ENCODE measurements around the gene MUL1.

MUL1 gene

GRCh38 chr1:20507564-20508410, at the start of gene MUL1:
Gene MUL1 (minus strand): TSS chr1:20508151. CDS start chr1:20508024, 127 bp downstream.
- no peak for TF ChIP-seq CTCF (IDR thresholded peaks at IDR 0.05; ENCODE audit: control insufficient read depth, insufficient read depth, low read depth, low read length, missing control alignments)
- H3K4me3 ChIP-seq (ENCODE audit: control insufficient read depth, low read depth, low read length), result peak within 1 kb of the TSS; percentile 93
- DNase-seq (ENCODE audit: low read depth), result peak; percentile 49

GRCh38 chr1:20555758-20556120, 47.8 kb upstream of the MUL1 start:
- DNase-seq (ENCODE audit: low read depth), result no peak
- H3K4me3 ChIP-seq (ENCODE audit: control insufficient read depth, low read depth, low read length), result no peak overlapping the region
- no peak for TF ChIP-seq CTCF (IDR thresholded peaks at IDR 0.05; ENCODE audit: control insufficient read depth, insufficient read depth, low read depth, low read length, missing control alignments)

- H3K4me3 ChIP-seq (ENCODE audit: control insufficient read depth, low read depth, low read length), result no peak overlapping the region
- no peak for DNase-seq (ENCODE audit: low read depth)
- no peak for TF ChIP-seq CTCF (IDR thresholded peaks at IDR 0.05; ENCODE audit: control insufficient read depth, insufficient read depth, low read depth, low read length, missing control alignments)
Observed at GRCh38 chr1:20555025-20555757, 47.2 kb upstream of the MUL1 start.

GRCh38 chr1:20552728-20553445, 44.9 kb upstream of the MUL1 start:
- peak overlapping the region; percentile 31 for H3K4me3 ChIP-seq (ENCODE audit: control insufficient read depth, low read depth, low read length)
- no peak for DNase-seq (ENCODE audit: low read depth)
- TF ChIP-seq CTCF (IDR thresholded peaks at IDR 0.05; ENCODE audit: control insufficient read depth, insufficient read depth, low read depth, low read length, missing control alignments), result no peak

- H3K4me3 ChIP-seq (ENCODE audit: control insufficient read depth, low read depth, low read length), result peak within 1 kb of the TSS; percentile 31
- DNase-seq (ENCODE audit: low read depth), result no peak
- no peak for TF ChIP-seq CTCF (IDR thresholded peaks at IDR 0.05; ENCODE audit: control insufficient read depth, insufficient read depth, low read depth, low read length, missing control alignments)
Observed at GRCh38 chr1:20551945-20552727, 44.2 kb upstream of the MUL1 start, which contains the start of gene FAM43B. Gene FAM43B (plus strand): TSS chr1:20552573. CDS start chr1:20552974, 401 bp downstream.

- no peak for TF ChIP-seq CTCF (IDR thresholded peaks at IDR 0.05; ENCODE audit: control insufficient read depth, insufficient read depth, low read depth, low read length, missing control alignments)
- no peak for DNase-seq (ENCODE audit: low read depth)
- no peak overlapping the region for H3K4me3 ChIP-seq (ENCODE audit: control insufficient read depth, low read depth, low read length)
Observed at GRCh38 chr1:20551161-20551560, 43.2 kb upstream of the MUL1 start.
